ENCODE results near the gene APBA2.

Gene APBA2

GRCh38 chr15:28897861-28898585, 12.2 kb downstream of the APBA2 start:
- no peak for FAIRE-seq

GRCh38 chr15:28899061-28899738, 13.4 kb downstream of the APBA2 start:
- no peak for FAIRE-seq

GRCh38 chr15:28900041-28900891, 14.5 kb downstream of the APBA2 start:
- FAIRE-seq = no peak

GRCh38 chr15:28900892-28901586, 15.3 kb downstream of the APBA2 start:
- FAIRE-seq = no peak

GRCh38 chr15:28901587-28901980, 15.8 kb downstream of the APBA2 start:
- no peak for FAIRE-seq

- FAIRE-seq = no peak
These were observed 16.4 kb downstream of the APBA2 start for GRCh38 chr15:28901987-28902745.

- no peak for FAIRE-seq
These were observed 17.1 kb downstream of the APBA2 start for GRCh38 chr15:28902856-28903255.

- no peak for FAIRE-seq
These were observed 17.8 kb downstream of the APBA2 start for GRCh38 chr15:28903555-28903954.

GRCh38 chr15:28904003-28904402, 18.2 kb downstream of the APBA2 start:
- FAIRE-seq = no peak

- no peak for FAIRE-seq
These were observed 19.0 kb downstream of the APBA2 start for GRCh38 chr15:28904541-28905315.

- FAIRE-seq = no peak
These were observed 21.7 kb downstream of the APBA2 start for GRCh38 chr15:28907338-28907960.

- FAIRE-seq = no peak
These were observed 24.3 kb downstream of the APBA2 start for GRCh38 chr15:28909958-28910500.

- no peak for FAIRE-seq
These were observed 25.6 kb downstream of the APBA2 start for GRCh38 chr15:28911310-28911931.

GRCh38 chr15:28912422-28912821, 26.6 kb downstream of the APBA2 start:
- FAIRE-seq = no peak

GRCh38 chr15:28913171-28913765, 27.5 kb downstream of the APBA2 start:
- no peak for FAIRE-seq

- FAIRE-seq = no peak
These were observed 28.3 kb downstream of the APBA2 start for GRCh38 chr15:28914046-28914445.

GRCh38 chr15:28914483-28915023, 28.8 kb downstream of the APBA2 start:
- FAIRE-seq = no peak

- FAIRE-seq = no peak
These were observed 29.5 kb downstream of the APBA2 start for GRCh38 chr15:28915041-28915810.

GRCh38 chr15:28915935-28916334, 30.2 kb downstream of the APBA2 start:
- FAIRE-seq = no peak

All from A204.1 (cell line).